Colonic mucosa (tissue), 4 donors: ENCODE measurements around the gene UBC. TPM values are rescaled to one million over a fixed set of nuclear protein-coding genes. Genes with fewer than 3 reads are reported as not detected.
"Not testable (repeated sequence)": the region's sequence is repeated elsewhere in the genome, so short reads cannot be mapped to it uniquely, and the experiment has no call there.

ENCODE experiments used
- DNase-seq: peaks from one replicate; pipeline ENCODE4 v3.0.0-alpha.2; 2020
- H3K27ac ChIP-seq: fragments of 200-600 bp; one replicate; pipeline ENCODE4 v1.8.0; 2021
- H3K27me3 ChIP-seq: fragments of 200-600 bp; one replicate; pipeline ENCODE4 v1.8.0; 2021
- H3K36me3 ChIP-seq: fragments of 200-600 bp; one replicate; pipeline ENCODE4 v1.8.0; 2021
- H3K4me1 ChIP-seq: fragments of 200-600 bp; one replicate; pipeline ENCODE4 v1.8.0; 2021; ENCODE audit warnings: mild to moderate bottlenecking
- H3K4me3 ChIP-seq: fragments of 200-600 bp; one replicate; pipeline ENCODE4 v1.8.0; 2021
- H3K9ac ChIP-seq, 2 donors: one replicate each; pipeline ENCODE4 v1.7.0; 2013; ENCODE audit warnings: control low read depth in 2 of 2, low read depth in 2 of 2, low read length in 2 of 2
- H3K9me3 ChIP-seq: fragments of 200-600 bp; one replicate; pipeline ENCODE4 v1.8.0; 2021
- intact Hi-C: fragments of 100-400 bp; cut with DNase I; formaldehyde crosslinking; loops from one replicate; pipeline ENCODE4 v1.14.1; 2022
- total RNA-seq, 2 donors: library from RNA; stranded (reverse); fragmentation: NEBNext Ultra II Directional in 1 of 2; extraction: Animal tissue kit (Norgen Biotek cat#: 25700) in 1 of 2; gene quantifications; one replicate each; pipeline ENCODE4 v1.2.1, GENCODE V29; 2021
- TF ChIP-seq, protein P1 (sequence below): fragments of 200-600 bp; IDR thresholded peaks from one replicate; pipeline ENCODE4 v1.8.0; 2022; ENCODE audit warnings: antibody characterized with exemption, mild to moderate bottlenecking
- donor health status: healthy.
- donor health status: DM: no; HTN: no; CAD: no.
- donor health status: DM: no; HTN: no; CAD: no.

Gene UBC
- total RNA-seq, 2 donors from 2014 or later: 903 to 1,043 TPM

DNA sequence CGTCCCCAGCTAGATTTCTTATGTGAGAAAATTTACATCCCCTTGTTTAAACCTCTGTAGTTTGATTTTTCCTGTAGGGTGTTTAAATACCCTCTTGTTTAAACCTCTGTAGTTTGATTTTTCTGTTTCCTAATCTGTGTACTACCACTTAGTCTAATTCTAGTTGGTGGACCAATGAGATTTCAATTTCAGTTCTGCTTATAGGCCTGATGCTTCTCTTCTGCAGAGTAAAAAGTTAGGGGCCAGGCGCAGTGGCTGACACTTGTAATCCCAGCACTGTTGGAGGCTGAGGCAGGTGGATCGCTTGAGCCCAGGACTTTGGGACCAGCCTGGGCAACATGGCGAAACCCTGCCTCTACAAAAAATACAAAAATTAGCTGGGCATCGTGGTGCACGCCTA is 11.5 kb downstream of the UBC start:
- peaks cover 6% of the 10 kb centered on the region for H3K4me1 ChIP-seq
- no peak overlapping the region for H3K4me3 ChIP-seq
- H3K9me3 ChIP-seq: no peaks in the 10 kb centered on the region
- TF ChIP-seq, protein P1, sequence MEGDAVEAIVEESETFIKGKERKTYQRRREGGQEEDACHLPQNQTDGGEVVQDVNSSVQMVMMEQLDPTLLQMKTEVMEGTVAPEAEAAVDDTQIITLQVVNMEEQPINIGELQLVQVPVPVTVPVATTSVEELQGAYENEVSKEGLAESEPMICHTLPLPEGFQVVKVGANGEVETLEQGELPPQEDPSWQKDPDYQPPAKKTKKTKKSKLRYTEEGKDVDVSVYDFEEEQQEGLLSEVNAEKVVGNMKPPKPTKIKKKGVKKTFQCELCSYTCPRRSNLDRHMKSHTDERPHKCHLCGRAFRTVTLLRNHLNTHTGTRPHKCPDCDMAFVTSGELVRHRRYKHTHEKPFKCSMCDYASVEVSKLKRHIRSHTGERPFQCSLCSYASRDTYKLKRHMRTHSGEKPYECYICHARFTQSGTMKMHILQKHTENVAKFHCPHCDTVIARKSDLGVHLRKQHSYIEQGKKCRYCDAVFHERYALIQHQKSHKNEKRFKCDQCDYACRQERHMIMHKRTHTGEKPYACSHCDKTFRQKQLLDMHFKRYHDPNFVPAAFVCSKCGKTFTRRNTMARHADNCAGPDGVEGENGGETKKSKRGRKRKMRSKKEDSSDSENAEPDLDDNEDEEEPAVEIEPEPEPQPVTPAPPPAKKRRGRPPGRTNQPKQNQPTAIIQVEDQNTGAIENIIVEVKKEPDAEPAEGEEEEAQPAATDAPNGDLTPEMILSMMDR: no peak
- intact Hi-C loops: no loop called here
- no peaks in the 10 kb centered on the region for H3K27me3 ChIP-seq
- no peaks in the 10 kb centered on the region for H3K36me3 ChIP-seq
- no peak overlapping the region for H3K9ac ChIP-seq
- no peak for DNase-seq
- H3K27ac ChIP-seq: no peak overlapping the region

DNA sequence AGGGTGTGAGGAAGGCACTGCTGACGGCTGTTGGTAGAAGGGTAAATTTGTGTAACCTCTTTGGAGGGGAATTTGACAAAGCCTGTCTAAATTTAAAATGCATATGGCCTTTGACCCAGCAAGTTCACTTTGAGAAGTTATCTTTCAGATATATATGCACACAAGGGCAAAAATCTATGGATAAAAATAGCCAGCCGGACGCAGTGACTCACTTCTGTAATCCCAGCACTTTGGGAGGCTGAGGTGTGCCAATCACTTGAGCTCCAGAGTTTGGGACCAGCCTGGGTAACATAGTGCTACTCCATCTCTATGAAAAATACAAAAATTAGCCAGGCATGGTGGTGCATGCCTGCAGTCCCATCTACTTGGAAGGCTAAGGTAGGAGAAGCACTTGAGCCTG is 13.4 kb downstream of the UBC start:
- intact Hi-C loops: no loop called here
- no peak for DNase-seq

DNA sequence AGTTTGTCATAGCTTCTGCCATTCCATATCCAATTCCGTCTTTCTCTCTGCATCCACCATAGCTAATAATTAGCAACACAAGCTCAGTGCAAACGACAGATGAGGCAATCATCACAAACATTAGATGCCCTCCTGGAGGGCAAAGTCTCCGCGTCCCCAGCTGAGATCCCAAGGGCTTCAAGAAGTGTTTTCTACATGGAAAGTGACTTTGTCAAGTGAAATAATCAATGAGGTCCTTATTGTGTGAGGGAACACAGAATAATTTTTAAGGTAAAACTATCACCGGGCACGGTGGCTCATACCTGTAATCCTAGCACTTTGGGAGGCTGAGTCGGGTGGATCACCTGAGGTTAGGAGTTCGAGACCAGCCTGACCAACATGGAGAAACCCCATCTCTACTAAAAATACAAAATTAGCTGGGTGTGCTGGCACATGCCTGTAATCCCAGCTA is 14.1 kb downstream of the UBC start:
- H3K9me3 ChIP-seq, H3K36me3 ChIP-seq, H3K9ac ChIP-seq, H3K4me3 ChIP-seq, intact Hi-C loops, H3K27ac ChIP-seq, H3K27me3 ChIP-seq, H3K4me1 ChIP-seq, DNase-seq: not testable (repeated sequence)

More for the DNA sequence above, 13.4 kb downstream of the UBC start:
- no peaks in the 10 kb centered on the region for H3K27me3 ChIP-seq
- no peak overlapping the region for H3K4me3 ChIP-seq
- no peak overlapping the region for H3K9ac ChIP-seq
- TF ChIP-seq, protein P1: no peak
- no peaks in the 10 kb centered on the region for H3K9me3 ChIP-seq
- H3K27ac ChIP-seq: no peak overlapping the region
- no peaks in the 10 kb centered on the region for H3K36me3 ChIP-seq
- no peaks in the 10 kb centered on the region for H3K4me1 ChIP-seq

DNA sequence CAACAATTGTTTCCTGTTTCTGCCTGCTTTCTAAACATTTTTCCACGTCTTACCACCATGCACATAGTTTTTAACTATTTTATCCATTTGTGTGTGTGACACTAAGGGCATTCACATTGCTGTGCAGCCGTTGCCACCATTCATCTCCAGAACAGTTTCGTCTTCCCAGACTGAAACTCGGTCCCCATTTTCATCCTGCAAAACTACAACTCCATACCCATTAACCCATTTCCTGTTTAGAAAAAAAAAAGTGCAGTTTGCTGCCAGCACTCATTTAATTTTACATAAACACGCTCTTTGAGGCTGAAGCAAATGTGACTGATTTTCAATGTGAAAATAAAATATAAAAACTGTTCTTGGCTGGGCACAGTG is 15.5 kb downstream of the UBC start:
- Histone ChIP-seq H3K4me3 (no peak overlapping the region), H3K4me1 (no peaks in the 10 kb centered on the region), H3K9ac (no peak overlapping the region), H3K27me3 (no peaks in the 10 kb centered on the region), H3K9me3 (no peaks in the 10 kb centered on the region), H3K27ac (no peak overlapping the region), H3K36me3 (no peaks in the 10 kb centered on the region)
- DNase-seq: no peak
- intact Hi-C loops: loop anchor here (5.0 kb wide), 1 partner anchor 112 kb away; no protein-coding TSS in a partner anchor
- TF ChIP-seq, protein P1: no peak

DNA sequence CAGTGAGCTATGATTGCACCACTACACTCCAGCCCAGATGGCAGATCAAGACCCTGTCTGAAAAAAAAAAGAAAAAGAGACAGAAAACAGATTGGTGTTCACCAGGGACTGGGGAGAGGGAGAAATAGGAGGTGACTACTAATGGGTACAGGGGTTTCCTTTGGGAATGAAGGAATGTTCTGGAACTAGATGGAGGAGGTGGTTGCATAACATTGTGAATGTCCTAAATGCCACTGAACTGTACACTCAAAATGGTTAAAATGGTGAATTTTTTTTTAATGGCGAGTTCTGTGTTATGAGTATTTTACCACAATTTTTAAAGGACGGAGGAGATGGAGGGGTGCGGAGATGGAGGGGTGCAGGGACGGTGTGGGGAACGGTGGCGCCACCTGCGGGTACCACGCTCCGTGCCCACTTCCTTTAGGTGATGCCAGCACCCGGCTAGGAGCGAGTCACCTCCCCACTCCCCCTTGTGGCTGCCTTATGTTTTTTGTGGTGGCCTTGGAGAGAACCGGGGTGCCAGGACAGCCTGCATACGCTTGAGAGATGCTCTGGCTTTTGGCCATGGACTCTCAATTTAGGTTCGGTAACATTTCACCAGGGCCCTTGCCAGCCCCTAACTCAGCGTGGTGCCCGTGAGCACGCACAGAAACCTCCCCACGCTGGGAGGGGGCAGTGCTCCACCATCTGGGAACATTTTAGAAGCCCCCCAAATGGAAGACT is 16.1 kb downstream of the UBC start:
- intact Hi-C loops: loop anchor here (5.0 kb wide), 1 partner anchor 111 kb away; no protein-coding TSS in a partner anchor
- no peak overlapping the region for H3K27ac ChIP-seq
- peak overlapping the region in 1 of 2 donors; percentile 2 for H3K9ac ChIP-seq
- TF ChIP-seq, protein P1: peak; percentile 53
- no peaks in the 10 kb centered on the region for H3K27me3 ChIP-seq
- peak; percentile 82 for DNase-seq
- H3K4me3 ChIP-seq: no peak overlapping the region
- no peaks in the 10 kb centered on the region for H3K4me1 ChIP-seq
- H3K9me3 ChIP-seq: no peaks in the 10 kb centered on the region
- no peaks in the 10 kb centered on the region for H3K36me3 ChIP-seq

DNA sequence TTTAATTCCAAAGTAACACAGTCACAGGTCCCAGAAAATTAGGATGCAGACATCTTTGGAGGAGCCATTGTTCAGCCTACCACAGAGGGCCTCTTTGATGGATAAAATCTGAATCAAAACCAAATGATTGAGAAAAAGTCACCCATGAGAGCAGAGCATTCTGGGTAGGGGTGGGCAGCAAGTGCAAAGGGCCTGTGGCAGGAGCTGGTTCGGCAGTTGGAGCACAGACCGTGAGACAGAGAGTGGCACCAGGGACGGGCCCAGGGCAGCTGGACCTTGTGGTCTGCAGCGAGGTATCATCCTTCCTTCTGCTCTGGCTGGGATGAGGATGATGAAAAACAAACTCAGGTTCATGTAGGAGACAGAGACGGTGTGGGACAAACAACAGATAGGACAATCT is 18.0 kb downstream of the UBC start:
- no peak overlapping the region for H3K9ac ChIP-seq
- H3K36me3 ChIP-seq: no peaks in the 10 kb centered on the region
- no peaks in the 10 kb centered on the region for H3K9me3 ChIP-seq
- no peaks in the 10 kb centered on the region for H3K4me1 ChIP-seq
- DNase-seq: no peak
- no peak overlapping the region for H3K27ac ChIP-seq
- no peaks in the 10 kb centered on the region for H3K27me3 ChIP-seq
- no peak overlapping the region for H3K4me3 ChIP-seq
- TF ChIP-seq, protein P1: no peak
- intact Hi-C loops: loop anchor here (5.0 kb wide), 1 partner anchor 109 kb away; no protein-coding TSS in a partner anchor
